GM10847 (cell line): ENCODE measurements around the gene HOXA10.

Experiments used
- POLR2A ChIP-seq: IDR thresholded peaks from 2 replicates; pipeline ENCODE4 v1.6.1; 2011; ENCODE audit not compliant: insufficient read length; ENCODE audit errors: extremely low read depth

Gene HOXA10

GRCh38 chr7:27198138-27198841 is 24.2 kb upstream of the HOXA10 start:
- TF ChIP-seq POLR2A = no peak

DNA sequence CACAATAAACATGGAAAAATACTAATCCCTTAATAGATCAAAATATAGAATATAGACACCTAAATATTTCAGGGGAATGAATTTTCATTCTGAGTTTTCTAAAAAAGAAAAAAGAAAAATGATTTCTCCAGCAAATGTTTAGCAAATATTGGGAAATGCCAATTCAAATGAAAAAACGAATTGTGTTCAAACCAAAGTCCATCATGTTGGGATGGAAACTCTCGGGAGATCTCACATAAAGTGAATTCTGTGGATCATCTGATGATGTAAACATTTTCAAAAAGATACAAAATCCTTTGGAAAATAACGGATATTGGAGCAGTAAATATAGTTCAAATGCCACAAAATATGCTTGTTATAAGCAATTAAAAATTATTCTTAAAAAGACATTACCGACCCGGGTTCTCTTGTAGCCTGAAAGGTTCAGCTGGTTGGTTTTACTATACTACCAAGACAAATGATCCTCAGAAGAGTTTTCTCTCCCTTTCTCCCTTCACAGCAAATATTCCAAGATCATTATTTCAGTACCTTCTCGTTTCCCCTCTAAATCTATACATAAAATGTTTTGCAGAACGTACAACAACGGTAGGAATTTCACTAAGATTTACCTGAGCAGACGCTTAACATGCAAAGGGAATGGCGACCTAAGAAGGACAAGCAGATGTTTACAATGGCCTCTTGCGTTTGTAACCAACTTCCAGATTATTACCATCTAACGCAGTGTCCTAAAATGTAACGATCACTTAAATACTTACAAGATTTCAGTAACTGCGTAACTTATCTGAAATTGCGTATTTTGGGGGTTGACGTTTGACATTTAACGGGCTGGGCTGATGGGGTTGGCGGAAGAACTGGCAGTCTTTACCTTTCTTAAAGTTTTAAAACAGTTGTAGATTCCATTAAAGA is 23.3 kb upstream of the HOXA10 start:
- no peak for TF ChIP-seq POLR2A

DNA sequence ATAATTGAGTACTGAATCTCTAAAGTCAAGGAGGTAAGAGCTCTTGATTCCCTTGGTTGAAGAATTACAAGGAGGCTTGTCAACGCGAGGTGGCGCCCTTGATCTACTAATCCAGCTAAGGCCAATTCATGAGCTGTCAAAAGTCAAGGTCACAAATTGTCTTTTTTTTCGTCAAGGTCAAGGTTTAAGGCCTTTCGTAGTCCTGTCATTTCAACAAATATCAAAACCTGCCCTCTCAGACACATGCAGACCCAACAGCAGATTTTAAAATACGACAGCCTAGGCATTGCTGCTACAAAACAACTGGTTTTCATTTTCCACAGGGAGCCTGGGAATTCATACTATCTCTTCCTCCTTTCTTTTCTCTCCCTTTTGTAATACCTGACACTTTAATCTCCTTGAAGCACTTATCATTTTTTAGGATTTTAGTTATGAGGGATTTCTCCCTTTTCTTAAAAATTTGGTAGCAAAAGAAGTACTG is 22.2 kb upstream of the HOXA10 start:
- no peak for TF ChIP-seq POLR2A

DNA sequence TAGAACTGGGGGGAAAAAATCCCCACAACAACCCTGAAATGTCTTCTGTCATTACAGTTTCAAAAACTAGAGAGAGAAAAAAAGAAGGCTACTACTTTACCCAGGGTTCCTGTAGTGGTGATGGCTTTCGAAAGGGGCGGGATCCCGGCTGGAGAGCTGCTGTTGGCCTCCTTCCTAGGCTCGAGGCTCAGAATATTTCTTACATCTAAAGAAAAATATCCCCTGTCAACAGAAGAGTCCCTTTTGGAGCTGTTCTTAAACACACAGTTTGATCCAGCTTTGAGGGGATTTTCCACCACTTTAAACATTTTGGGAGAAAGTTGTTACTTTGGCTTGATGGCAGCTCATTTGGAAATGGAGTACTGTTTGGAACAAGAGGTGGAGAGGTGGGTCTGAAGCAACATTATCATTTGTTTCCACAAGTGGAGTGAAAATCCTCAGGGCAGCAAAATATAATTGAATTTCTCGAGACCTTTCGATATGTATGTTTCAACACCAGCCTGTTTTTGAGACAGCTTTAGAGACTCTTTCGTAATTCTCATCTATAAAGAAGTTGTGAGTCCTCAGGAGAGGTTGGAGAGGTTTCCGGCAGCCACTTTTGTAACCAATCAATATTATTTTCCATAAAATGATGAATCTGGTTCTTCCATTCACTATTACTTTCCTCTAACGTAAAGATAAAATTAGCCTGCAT is 20.7 kb upstream of the HOXA10 start:
- TF ChIP-seq POLR2A = no peak

DNA sequence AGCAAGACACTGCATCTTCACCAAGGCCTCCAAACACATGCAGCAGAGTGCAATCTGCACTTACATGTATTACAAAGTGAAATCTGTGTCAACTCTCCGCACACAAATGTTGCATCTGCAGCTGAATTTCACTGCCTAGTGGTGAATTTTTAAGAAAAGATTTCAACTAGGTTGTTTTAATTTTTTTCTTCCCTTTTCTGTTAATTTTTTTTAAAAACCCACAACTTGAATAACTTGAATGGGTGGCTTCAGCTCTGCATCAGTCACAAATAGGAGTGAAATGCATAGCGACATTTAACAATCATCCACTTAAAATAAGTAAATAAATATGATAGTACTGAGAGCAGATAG is 19.9 kb upstream of the HOXA10 start:
- TF ChIP-seq POLR2A = no peak

GRCh38 chr7:27193335-27194001 is 19.3 kb upstream of the HOXA10 start:
- TF ChIP-seq POLR2A = no peak

GRCh38 chr7:27192546-27193334 is 18.6 kb upstream of the HOXA10 start:
- TF ChIP-seq POLR2A = no peak

- no peak for TF ChIP-seq POLR2A
Measured at GRCh38 chr7:27191833-27192545, 17.9 kb upstream of the HOXA10 start.

DNA sequence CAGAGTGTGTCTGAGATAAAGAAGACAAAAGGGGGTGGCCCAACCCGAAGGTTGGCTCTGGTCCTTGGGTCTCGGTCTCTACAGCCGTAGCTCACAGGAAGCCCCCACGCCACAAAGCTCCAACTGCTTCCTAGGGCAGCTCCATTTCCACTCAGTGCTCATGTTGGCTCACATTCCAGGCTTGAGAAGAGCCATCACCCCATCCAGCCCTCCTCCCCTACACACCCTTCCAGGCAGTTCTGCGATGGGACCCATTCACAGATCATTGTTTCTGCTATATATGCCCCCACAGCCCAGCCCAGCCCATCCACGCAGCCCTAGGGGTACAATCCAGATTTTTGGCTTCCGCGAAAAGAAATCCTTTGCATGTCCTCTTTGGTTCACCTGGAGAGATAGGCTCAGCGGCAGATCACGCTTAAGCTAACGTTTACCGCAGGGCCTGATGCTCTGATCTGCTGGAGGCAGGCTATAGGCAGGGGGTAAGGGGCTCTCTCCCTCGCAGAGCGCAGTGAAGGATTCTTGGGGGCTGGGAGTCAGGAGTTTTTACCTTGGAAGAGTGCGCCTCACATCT is 17.1 kb upstream of the HOXA10 start:
- TF ChIP-seq POLR2A = no peak

- TF ChIP-seq POLR2A = no peak
Measured at GRCh38 chr7:27189997-27190748, 16.1 kb upstream of the HOXA10 start.

GRCh38 chr7:27189295-27189996 is 15.3 kb upstream of the HOXA10 start:
- no peak for TF ChIP-seq POLR2A

DNA sequence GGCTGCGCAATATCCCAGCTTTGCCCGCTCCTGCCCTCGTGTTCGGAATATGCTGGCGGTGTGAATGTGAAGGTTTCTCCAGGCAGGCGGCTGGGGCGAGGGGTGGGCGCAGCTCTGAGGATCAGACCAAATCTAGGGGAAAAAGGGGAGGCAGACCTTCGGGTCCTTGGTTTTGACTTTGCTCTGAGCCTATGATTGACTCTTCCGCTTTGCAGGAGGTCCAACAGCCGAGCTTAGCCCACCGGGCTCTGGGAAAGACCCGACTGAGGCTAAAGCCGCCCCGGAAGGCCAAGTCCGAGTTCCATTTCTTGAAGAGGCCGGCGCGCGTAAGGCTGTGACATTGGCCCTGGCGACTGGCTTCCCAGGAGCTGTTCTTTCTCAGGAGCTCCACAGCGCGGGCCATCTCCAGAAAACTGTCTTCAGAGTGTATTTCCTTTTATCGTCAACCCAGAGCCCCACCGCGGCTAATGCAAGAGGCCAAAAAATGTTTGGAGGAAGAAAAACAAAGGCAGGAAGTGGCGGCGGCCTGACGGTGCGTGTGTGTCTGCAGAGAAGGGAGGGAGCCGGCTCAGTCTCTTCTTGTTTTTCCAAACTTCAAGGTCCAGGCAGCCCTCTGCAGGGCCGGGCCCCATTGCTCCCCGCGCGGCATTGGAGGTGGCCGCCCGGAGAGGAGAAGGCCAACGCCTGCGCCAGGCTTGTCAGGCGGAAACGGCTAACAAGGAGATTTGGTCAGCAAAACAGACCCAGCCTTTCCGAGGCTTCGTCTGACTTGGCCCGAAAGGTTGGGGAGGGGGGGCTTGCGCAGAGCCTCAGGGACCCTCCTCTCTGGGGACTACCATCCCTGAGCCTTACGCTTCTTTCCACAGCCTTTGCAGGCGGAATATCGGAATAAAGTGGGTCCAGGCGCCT is 14.5 kb upstream of the HOXA10 start:
- TF ChIP-seq POLR2A = no peak
